ENCODE measurements around the gene BCAS1.
A peak's percentile ranks its signal among the peaks of the same experiment; 100 is the strongest.
"Not testable (repeated sequence)": the region's sequence is repeated elsewhere in the genome, so short reads cannot be mapped to it uniquely, and the experiment has no call there.

The BCAS1 gene

GRCh38 chr20:53942973-53943372 is 127.4 kb downstream of the BCAS1 start:
- DNase-seq (ENCODE audit: low read depth) = no peak

- DNase-seq (ENCODE audit: low read depth) = no peak
These were observed 128.0 kb downstream of the BCAS1 start for GRCh38 chr20:53942472-53942816.

GRCh38 chr20:53941680-53942471 is 128.5 kb downstream of the BCAS1 start:
- DNase-seq (ENCODE audit: low read depth) = no peak

GRCh38 chr20:53940907-53941545 is 129.4 kb downstream of the BCAS1 start:
- DNase-seq (ENCODE audit: low read depth) = peak; percentile 82

- no peak for DNase-seq (ENCODE audit: low read depth)
These were observed 130.1 kb downstream of the BCAS1 start for GRCh38 chr20:53940360-53940702.

- DNase-seq (ENCODE audit: low read depth) = peak; percentile 95
These were observed 130.6 kb downstream of the BCAS1 start for GRCh38 chr20:53939572-53940359.

- no peak for DNase-seq (ENCODE audit: low read depth)
These were observed 131.2 kb downstream of the BCAS1 start for GRCh38 chr20:53939190-53939571.

- no peak for DNase-seq (ENCODE audit: low read depth)
These were observed 131.7 kb downstream of the BCAS1 start for GRCh38 chr20:53938739-53939138.

GRCh38 chr20:53937929-53938367 is 132.4 kb downstream of the BCAS1 start:
- no peak for DNase-seq (ENCODE audit: low read depth)

- DNase-seq (ENCODE audit: low read depth) = no peak
These were observed 133.1 kb downstream of the BCAS1 start for GRCh38 chr20:53937339-53937741.

GRCh38 chr20:53935344-53936084 is 134.9 kb downstream of the BCAS1 start:
- DNase-seq (ENCODE audit: low read depth) = no peak

- peak; percentile 96 for DNase-seq (ENCODE audit: low read depth)
These were observed 135.7 kb downstream of the BCAS1 start for GRCh38 chr20:53934421-53935343.

- DNase-seq (ENCODE audit: low read depth) = no peak
These were observed 137.1 kb downstream of the BCAS1 start for GRCh38 chr20:53933232-53933846.

- DNase-seq (ENCODE audit: low read depth) = not testable (repeated sequence)
These were observed 137.7 kb downstream of the BCAS1 start for GRCh38 chr20:53932655-53933192.

GRCh38 chr20:53931597-53931996 is 138.8 kb downstream of the BCAS1 start:
- no peak for DNase-seq (ENCODE audit: low read depth)

GRCh38 chr20:53930651-53931504 is 139.5 kb downstream of the BCAS1 start:
- peak; percentile 38 for DNase-seq (ENCODE audit: low read depth)

- DNase-seq (ENCODE audit: low read depth) = no peak
These were observed 140.3 kb downstream of the BCAS1 start for GRCh38 chr20:53929974-53930650.

GRCh38 chr20:53929399-53929798 is 141.0 kb downstream of the BCAS1 start:
- DNase-seq (ENCODE audit: low read depth) = no peak

- DNase-seq (ENCODE audit: low read depth) = no peak
These were observed 142.4 kb downstream of the BCAS1 start for GRCh38 chr20:53927990-53928389.
